A549 (cell line): Measurements from ENCODE around the gene RNF4.
"Not testable (repeated sequence)": the region's sequence is repeated elsewhere in the genome, so short reads cannot be mapped to it uniquely, and the experiment has no call there.

Experiments
- CTCF ChIP-seq: fragments of >200 bp; sonication (Bioruptor Twin); formaldehyde crosslinking; IDR thresholded peaks from 3 replicates; pipeline ENCODE4 v1.5.1; 2016
- RAD21 ChIP-seq, 2 experiments: fragments of >200 bp in 1 of 2; sonication (Bioruptor Twin) in 1 of 2; formaldehyde crosslinking in 1 of 2; IDR thresholded peaks in 1 of 2; conservative IDR thresholded peaks in 1 of 2; 2 replicates in 1 of 2; 3 replicates in 1 of 2; pipeline ENCODE4 v1.6.1; 2012 to 2018; ENCODE audit warnings: inconsistent platforms in 1 of 2
- REST ChIP-seq: fragments of 200-600 bp; sonication (generic); IDR thresholded peaks from 2 replicates; pipeline ENCODE4 v1.6.1; 2016; ENCODE audit warnings: antibody characterized with exemption, mild to moderate bottlenecking, moderate library complexity
- ZNF302 ChIP-seq: fragments of 250-450 bp; sonication (Bioruptor Pico); IDR thresholded peaks from 2 replicates; pipeline ENCODE4 v1.9.0; 2021; ENCODE audit warnings: inconsistent platforms, mild to moderate bottlenecking, moderate library complexity

- TF ChIP-seq ZNF302 (CRISPR knock-in tag); REST; CTCF; RAD21 (conservative IDR thresholded peaks at IDR 0.05 in 1 of 2, IDR thresholded peaks at IDR 0.05 in 1 of 2): not testable (repeated sequence)
Measured at GRCh38 chr4:2465544-2465943, 3.4 kb upstream of the RNF4 start.
